HEK293 (cell line): Measurements from ENCODE around the gene PGP.
A peak's percentile ranks its signal among the peaks of the same experiment; 100 is the strongest.

Experiments used
- CTCF ChIA-PET: fragments of 350-600 bp; formaldehyde crosslinking; extraction: SDS; loops from one replicate; lab custom pipeline; 2021; ENCODE audit warnings: antibody characterized with exemption; lab: Yijun Ruan, JAX
- POLR2A ChIA-PET: fragments of 300-600 bp; formaldehyde crosslinking; extraction: SDS; loops from one replicate; lab custom pipeline; 2020; ENCODE audit warnings: antibody characterized with exemption, inconsistent platforms; lab: Yijun Ruan, JAX
- H3K27ac ChIP-seq: fragments of 200-500 bp; sonication (Bioruptor generic); 2 replicates; pipeline ENCODE4 v1.5.1; 2014; ENCODE audit warnings: low read depth, low read length, control low read depth, inconsistent platforms; ENCODE audit errors: extremely low read depth
- H3K36me3 ChIP-seq, 2 experiments: fragments of 200-500 bp in 1 of 2; sonication (Bioruptor generic) in 1 of 2; 1 replicate in 1 of 2; 2 replicates in 1 of 2; pipeline ENCODE4 v1.5.1; 2014 to 2017; ENCODE audit warnings: inconsistent platforms in 2 of 2, low read length in 2 of 2; ENCODE audit not compliant: control insufficient read depth in 2 of 2, insufficient read depth in 1 of 2
- H3K4me1 ChIP-seq: fragments of 200-500 bp; sonication (Bioruptor generic); 2 replicates; pipeline ENCODE4 v1.5.1; 2014; ENCODE audit warnings: mild to moderate bottlenecking, low read length, inconsistent platforms; ENCODE audit not compliant: control insufficient read depth, insufficient read depth
- H3K4me3 ChIP-seq: 2 replicates; pipeline ENCODE4 v1.5.1; 2011; ENCODE audit warnings: low read depth, mild to moderate bottlenecking, control low read depth, low read length, moderate library complexity
- H3K9me3 ChIP-seq: fragments of 200-500 bp; sonication (Bioruptor generic); 2 replicates; pipeline ENCODE4 v1.5.1; 2014; ENCODE audit warnings: low read depth, low read length, inconsistent platforms; ENCODE audit not compliant: control insufficient read depth, insufficient read depth
- EGR2 ChIP-seq: fragments of 450-650 bp; formaldehyde crosslinking; IDR thresholded peaks from 2 replicates; pipeline ENCODE4 v1.5.1; 2016; ENCODE audit warnings: low read depth, missing biosample characterization, missing genetic modification characterization
- FEZF1 ChIP-seq: fragments of 450-650 bp; formaldehyde crosslinking; IDR thresholded peaks from 2 replicates; pipeline ENCODE4 v1.5.1; 2016; ENCODE audit warnings: missing biosample characterization, missing genetic modification characterization
- KLF10 ChIP-seq: fragments of 450-650 bp; IDR thresholded peaks from 2 replicates; pipeline ENCODE4 v1.5.1; 2018; ENCODE audit warnings: missing biosample characterization, mild to moderate bottlenecking, missing genetic modification characterization
- KLF16 ChIP-seq: fragments of 450-650 bp; formaldehyde crosslinking; IDR thresholded peaks from 2 replicates; pipeline ENCODE4 v1.5.1; 2017; ENCODE audit warnings: missing biosample characterization, missing genetic modification characterization
- MEIS1 ChIP-seq: sonication (generic); formaldehyde crosslinking; IDR thresholded peaks from 2 replicates; pipeline ENCODE4 v1.8.1; 2022; ENCODE audit warnings: missing genetic modification reagents, mild to moderate bottlenecking, borderline replicate concordance
- PATZ1 ChIP-seq: fragments of 450-650 bp; formaldehyde crosslinking; IDR thresholded peaks from 2 replicates; pipeline ENCODE4 v1.5.1; 2016; ENCODE audit warnings: missing biosample characterization, missing genetic modification characterization
- WT1 ChIP-seq: fragments of 450-650 bp; formaldehyde crosslinking; IDR thresholded peaks from 2 replicates; pipeline ENCODE4 v1.5.1; 2016; ENCODE audit warnings: missing biosample characterization, missing genetic modification characterization
- ZBTB6 ChIP-seq: fragments of 450-650 bp; formaldehyde crosslinking; IDR thresholded peaks from 2 replicates; pipeline ENCODE4 v1.5.1; 2017; ENCODE audit warnings: missing biosample characterization, missing genetic modification characterization
- ZEB2 ChIP-seq: fragments of 450-650 bp; formaldehyde crosslinking; IDR thresholded peaks from 2 replicates; pipeline ENCODE4 v1.5.1; 2016; ENCODE audit warnings: missing biosample characterization, missing genetic modification characterization
- ZNF132 ChIP-seq: fragments of 450-650 bp; formaldehyde crosslinking; IDR thresholded peaks from 2 replicates; pipeline ENCODE4 v1.5.1; 2017; ENCODE audit warnings: missing biosample characterization, missing genetic modification characterization, borderline replicate concordance
- ZNF223 ChIP-seq: fragments of 450-650 bp; formaldehyde crosslinking; IDR thresholded peaks from 2 replicates; pipeline ENCODE4 v1.5.1; 2016; ENCODE audit warnings: missing biosample characterization, missing genetic modification characterization
- ZNF350 ChIP-seq: fragments of 450-650 bp; formaldehyde crosslinking; IDR thresholded peaks from 2 replicates; pipeline ENCODE4 v1.5.0; 2017; ENCODE audit warnings: missing biosample characterization, mild to moderate bottlenecking, missing genetic modification characterization
- ZNF354C ChIP-seq: fragments of 450-650 bp; formaldehyde crosslinking; IDR thresholded peaks from 2 replicates; pipeline ENCODE4 v1.5.1; 2016; ENCODE audit warnings: missing biosample characterization, missing genetic modification characterization, low read depth, borderline replicate concordance
- ZNF394 ChIP-seq: fragments of 450-650 bp; formaldehyde crosslinking; IDR thresholded peaks from 2 replicates; pipeline ENCODE4 v1.5.1; 2016; ENCODE audit warnings: missing biosample characterization, missing genetic modification characterization, mild to moderate bottlenecking, moderate library complexity, borderline replicate concordance
- ZNF521 ChIP-seq: fragments of 450-650 bp; formaldehyde crosslinking; IDR thresholded peaks from 2 replicates; pipeline ENCODE4 v1.5.1; 2017; ENCODE audit warnings: missing biosample characterization, mild to moderate bottlenecking, missing genetic modification characterization
- ZNF529 ChIP-seq: fragments of 450-650 bp; formaldehyde crosslinking; IDR thresholded peaks from 2 replicates; pipeline ENCODE4 v1.5.1; 2017; ENCODE audit warnings: missing genetic modification characterization, missing biosample characterization; ENCODE audit not compliant: insufficient replicate concordance
- ZNF555 ChIP-seq: fragments of 450-650 bp; formaldehyde crosslinking; conservative IDR thresholded peaks from 2 replicates; pipeline ENCODE4 v1.5.1; 2017; ENCODE audit warnings: missing biosample characterization, mild to moderate bottlenecking, missing genetic modification characterization, inconsistent platforms
- ZNF560 ChIP-seq: fragments of 450-650 bp; formaldehyde crosslinking; IDR thresholded peaks from 2 replicates; pipeline ENCODE4 v1.5.1; 2017; ENCODE audit warnings: missing biosample characterization, missing genetic modification characterization, borderline replicate concordance
- ZNF571 ChIP-seq: fragments of 450-650 bp; formaldehyde crosslinking; IDR thresholded peaks from 2 replicates; pipeline ENCODE4 v1.5.0; 2017; ENCODE audit warnings: missing biosample characterization, missing genetic modification characterization
- ZNF621 ChIP-seq: fragments of 450-650 bp; formaldehyde crosslinking; IDR thresholded peaks from 2 replicates; pipeline ENCODE4 v1.5.1; 2017; ENCODE audit warnings: missing biosample characterization, missing genetic modification characterization
- ZNF623 ChIP-seq: fragments of 450-650 bp; formaldehyde crosslinking; IDR thresholded peaks from 2 replicates; pipeline ENCODE4 v1.5.1; 2016; ENCODE audit warnings: missing biosample characterization, missing genetic modification characterization
- ZNF670 ChIP-seq: fragments of 450-650 bp; formaldehyde crosslinking; IDR thresholded peaks from 2 replicates; pipeline ENCODE4 v1.5.1; 2016; ENCODE audit warnings: missing biosample characterization, missing genetic modification characterization, low read depth
- ZNF791 ChIP-seq: fragments of 450-650 bp; formaldehyde crosslinking; IDR thresholded peaks from 2 replicates; pipeline ENCODE4 v1.5.1; 2016; ENCODE audit warnings: missing biosample characterization, missing genetic modification characterization
- TF ChIP-seq, protein P1 (sequence below): fragments of 450-650 bp; formaldehyde crosslinking; IDR thresholded peaks from 2 replicates; pipeline ENCODE4 v1.5.1; 2016; ENCODE audit warnings: missing biosample characterization, missing genetic modification characterization, low read depth
- TF ChIP-seq, protein P2 (sequence below): fragments of 450-650 bp; formaldehyde crosslinking; IDR thresholded peaks from 2 replicates; pipeline ENCODE4 v1.5.1; 2016; ENCODE audit warnings: missing biosample characterization, missing genetic modification characterization

PGP gene

GRCh38 chr16:2208308-2208707 is 6.3 kb downstream of the PGP start:
- CTCF ChIA-PET = interaction anchor here (0.7 kb wide), 1 partner anchor 83 kb away, joined by 3 read pairs; no protein-coding TSS in a partner anchor
- Histone ChIP-seq H3K36me3 (peaks cover 0 to 52% of the 10 kb centered on the region in 2 experiments; a peak in 1 of 3 replicates), H3K4me3 (no peak overlapping the region), H3K27ac (no peak overlapping the region), H3K9me3 (no peaks in the 10 kb centered on the region), H3K4me1 (no peaks in the 10 kb centered on the region)
- POLR2A ChIA-PET = interaction anchor here (0.8 to 1.5 kb wide), 4 partner anchors 14 to 53 kb away, joined by 4 to 7 read pairs (median 5); partner anchors contain the start of genes E4F1 and TRAF7
- TF ChIP-seq PATZ1 (tag by site-specific recombination) (0 out of 2 replicates have a peak, but pooled peaks have one; percentile 12), KLF10 (tag by site-specific recombination) (peak; percentile 60; the same call in 1 of the 2 replicates)
- TF ChIP-seq, protein P1, sequence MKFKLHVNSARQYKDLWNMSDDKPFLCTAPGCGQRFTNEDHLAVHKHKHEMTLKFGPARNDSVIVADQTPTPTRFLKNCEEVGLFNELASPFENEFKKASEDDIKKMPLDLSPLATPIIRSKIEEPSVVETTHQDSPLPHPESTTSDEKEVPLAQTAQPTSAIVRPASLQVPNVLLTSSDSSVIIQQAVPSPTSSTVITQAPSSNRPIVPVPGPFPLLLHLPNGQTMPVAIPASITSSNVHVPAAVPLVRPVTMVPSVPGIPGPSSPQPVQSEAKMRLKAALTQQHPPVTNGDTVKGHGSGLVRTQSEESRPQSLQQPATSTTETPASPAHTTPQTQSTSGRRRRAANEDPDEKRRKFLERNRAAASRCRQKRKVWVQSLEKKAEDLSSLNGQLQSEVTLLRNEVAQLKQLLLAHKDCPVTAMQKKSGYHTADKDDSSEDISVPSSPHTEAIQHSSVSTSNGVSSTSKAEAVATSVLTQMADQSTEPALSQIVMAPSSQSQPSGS (tag by site-specific recombination) = no peak

DNA sequence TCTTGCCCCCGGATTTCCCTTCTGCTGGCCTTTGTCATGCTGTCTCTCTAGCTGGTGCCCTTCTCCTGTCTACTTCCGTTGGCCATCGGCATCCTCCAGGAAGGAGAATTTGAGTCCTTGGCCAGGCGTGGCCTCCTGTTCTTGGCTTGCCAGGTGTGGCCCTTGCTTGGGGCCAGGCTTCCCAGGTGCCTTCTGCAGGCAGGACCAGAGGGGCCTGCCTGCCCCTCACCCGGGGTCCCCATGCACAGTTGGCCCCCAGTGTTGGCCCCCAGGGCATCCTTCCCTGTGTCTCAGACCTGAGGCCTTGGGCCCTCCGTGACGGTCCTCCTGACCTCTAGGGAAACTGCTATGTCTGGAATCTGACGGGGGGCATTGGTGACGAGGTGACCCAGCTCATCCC is 6.8 kb downstream of the PGP start:
- H3K4me3 ChIP-seq = no peak overlapping the region
- peaks cover 0 to 47% of the 10 kb centered on the region in 2 experiments; a peak in 1 of 3 replicates for H3K36me3 ChIP-seq
- TF ChIP-seq ZNF521 (no peak), ZNF571 (tag by site-specific recombination) (no peak), FEZF1 (no peak), ZNF560 (tag by site-specific recombination) (no peak)
- no peaks in the 10 kb centered on the region for H3K9me3 ChIP-seq
- ChIA-PET POLR2A (interaction anchor here (1.1 kb wide), 1 partner anchor 52 kb away, joined by 5 read pairs; the partner anchor contains the start of gene TRAF7), CTCF (no interaction called here)
- no peaks in the 10 kb centered on the region for H3K4me1 ChIP-seq
- no peak overlapping the region for H3K27ac ChIP-seq

GRCh38 chr16:2206780-2207433 is 7.7 kb downstream of the PGP start:
- Histone ChIP-seq H3K36me3 (peaks cover 0 to 38% of the 10 kb centered on the region in 2 experiments; a peak in 1 of 3 replicates), H3K27ac (peak overlapping the region; percentile 90), H3K9me3 (no peaks in the 10 kb centered on the region), H3K4me1 (no peaks in the 10 kb centered on the region), H3K4me3 (no peak overlapping the region)
- ChIA-PET POLR2A (interaction anchor here (0.6 to 4.3 kb wide), 7 partner anchors 8 to 134 kb away, joined by 3 to 22 read pairs (median 5); partner anchors contain the start of genes ABCA3, DNASE1L2, PGP and TRAF7), CTCF (no interaction called here)
- TF ChIP-seq, protein P2, sequence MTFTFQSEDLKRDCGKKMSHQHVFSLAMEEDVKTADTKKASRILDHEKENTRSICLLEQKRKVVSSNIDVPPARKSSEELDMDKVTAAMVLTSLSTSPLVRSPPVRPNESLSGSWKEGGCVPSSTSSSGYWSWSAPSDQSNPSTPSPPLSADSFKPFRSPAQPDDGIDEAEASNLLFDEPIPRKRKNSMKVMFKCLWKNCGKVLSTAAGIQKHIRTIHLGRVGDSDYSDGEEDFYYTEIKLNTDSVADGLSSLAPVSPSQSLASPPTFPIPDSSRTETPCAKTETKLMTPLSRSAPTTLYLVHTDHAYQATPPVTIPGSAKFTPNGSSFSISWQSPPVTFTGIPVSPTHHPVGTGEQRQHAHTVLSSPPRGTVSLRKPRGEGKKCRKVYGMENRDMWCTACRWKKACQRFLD = no peak
- TF ChIP-seq ZNF350 (tag by site-specific recombination) = no peak
- TF ChIP-seq EGR2 (tag by site-specific recombination) = no peak
- TF ChIP-seq ZNF623 = no peak
- TF ChIP-seq ZNF555 (tag by site-specific recombination) = no peak
- no peak for TF ChIP-seq ZNF354C
- peak; percentile 32; the same call in 1 of the 2 replicates for TF ChIP-seq ZNF223 (tag by site-specific recombination)
- no peak for TF ChIP-seq MEIS1
- no peak for TF ChIP-seq ZNF670 (tag by site-specific recombination)
- TF ChIP-seq ZNF394 (tag by site-specific recombination) = 0 out of 2 replicates have a peak, but pooled peaks have one; percentile 21
- TF ChIP-seq KLF16 (tag by site-specific recombination) = no peak
- TF ChIP-seq WT1 = no peak
- 0 out of 2 replicates have a peak, but pooled peaks have one; percentile 20 for TF ChIP-seq ZEB2 (tag by site-specific recombination)
- TF ChIP-seq ZNF621 (tag by site-specific recombination) = no peak
- peak; percentile 72; the same call in 1 of the 2 replicates for TF ChIP-seq ZBTB6 (tag by site-specific recombination)
- no peak for TF ChIP-seq ZNF529 (tag by site-specific recombination)
- no peak for TF ChIP-seq ZNF132
- TF ChIP-seq ZNF791 (tag by site-specific recombination) = no peak
